Fibroblast of mammary gland (primary cell): ENCODE measurements around the gene SPTB.

ENCODE experiments used
- DNase-seq: peaks from one replicate; pipeline ENCODE4 v3.0.0-alpha.2; 2010; ENCODE audit warnings: low read depth
- H3K4me3 ChIP-seq: 2 replicates; pipeline ENCODE4 v1.5.1; 2011; ENCODE audit warnings: low read depth, mild to moderate bottlenecking, low read length, moderate library complexity; ENCODE audit not compliant: control insufficient read depth
- CTCF ChIP-seq: conservative IDR thresholded peaks from 2 replicates; pipeline ENCODE4 v1.5.1; 2011; ENCODE audit warnings: low read depth, low read length, inconsistent platforms; ENCODE audit not compliant: control insufficient read depth, insufficient read depth

Gene SPTB

GRCh38 chr14:64799555-64799954, 80.2 kb downstream of the SPTB start:
- H3K4me3 ChIP-seq, result no peak overlapping the region
- no peak for TF ChIP-seq CTCF
- DNase-seq, result no peak

GRCh38 chr14:64796369-64796768, 83.3 kb downstream of the SPTB start:
- DNase-seq, result no peak
- TF ChIP-seq CTCF, result no peak
- no peak overlapping the region for H3K4me3 ChIP-seq

DNA sequence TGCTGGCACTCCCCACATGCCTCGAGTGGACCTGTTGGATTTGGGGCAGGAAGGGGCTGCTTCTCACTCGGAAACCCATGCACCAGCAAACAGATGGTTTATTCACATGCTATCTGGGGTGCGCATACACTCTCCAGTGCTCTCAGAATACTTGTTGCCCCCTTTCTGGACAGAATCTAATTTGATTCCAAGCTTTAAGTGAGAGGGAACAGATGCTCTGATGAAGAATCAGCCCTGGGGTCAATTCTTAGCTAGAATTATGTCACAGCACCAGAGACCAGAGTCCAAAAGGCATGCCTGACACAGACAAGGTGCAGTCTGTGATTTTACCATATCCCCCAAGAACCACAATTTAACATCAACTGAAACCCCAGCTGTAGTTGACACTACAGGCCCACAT, 83.8 kb downstream of the SPTB start:
- H3K4me3 ChIP-seq, result no peak overlapping the region
- TF ChIP-seq CTCF, result no peak
- no peak for DNase-seq

DNA sequence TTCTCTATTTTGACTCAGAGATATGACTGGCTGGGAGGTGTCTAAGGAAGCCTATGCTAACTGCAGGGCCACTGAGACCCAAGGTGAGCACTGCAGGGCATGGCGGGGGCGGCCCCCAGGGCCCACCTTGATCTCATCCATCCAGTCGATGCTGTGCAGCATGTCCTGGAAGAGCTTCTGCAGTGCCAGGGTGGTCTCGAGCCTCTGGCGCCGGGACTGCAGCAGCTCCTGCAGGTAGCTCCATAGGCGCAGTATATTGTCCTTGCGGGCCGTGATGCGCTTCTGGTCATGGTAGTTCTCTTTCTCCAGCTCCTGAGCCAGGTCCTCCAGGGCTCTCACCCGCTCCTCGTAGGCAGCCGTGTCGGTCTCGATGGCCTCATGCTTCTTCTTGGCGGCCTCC, 84.5 kb downstream of the SPTB start:
- DNase-seq, result no peak
- no peak overlapping the region for H3K4me3 ChIP-seq
- TF ChIP-seq CTCF, result no peak

DNA sequence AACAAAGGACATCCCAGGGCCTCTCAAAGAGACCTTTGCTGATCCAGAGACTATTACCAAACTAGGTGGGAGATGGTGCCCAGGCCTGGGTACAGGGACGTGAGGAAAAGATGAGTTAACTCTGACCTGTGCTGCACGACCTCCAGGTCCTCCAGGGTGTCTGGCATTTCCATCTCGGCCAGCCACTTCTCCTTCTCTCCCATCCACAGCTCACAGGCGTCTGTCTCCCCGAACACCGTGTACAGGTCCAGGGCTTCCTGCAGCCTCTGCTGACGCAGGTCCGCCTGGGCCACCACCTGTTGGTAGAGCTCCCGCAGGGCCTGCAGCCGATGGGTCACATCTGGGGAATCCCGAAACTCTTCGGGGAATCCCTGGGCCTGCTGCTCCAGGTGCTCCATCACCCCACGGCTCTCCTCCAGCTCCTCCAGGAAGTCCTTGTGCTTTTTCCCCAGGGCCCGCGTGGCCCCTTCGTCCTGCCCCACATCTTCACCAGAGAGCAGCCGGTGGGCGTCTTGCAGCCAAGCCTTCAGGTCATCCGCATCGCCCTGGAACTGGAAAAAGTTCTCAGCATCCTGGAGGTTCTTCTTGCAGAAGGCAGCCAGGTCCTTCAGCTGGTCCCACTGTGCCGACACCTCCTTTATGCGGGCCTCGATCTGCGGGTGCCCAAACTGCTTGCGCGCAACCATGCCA, 86.7 kb downstream of the SPTB start:
- no peak overlapping the region for H3K4me3 ChIP-seq
- TF ChIP-seq CTCF, result no peak
- no peak for DNase-seq

DNA sequence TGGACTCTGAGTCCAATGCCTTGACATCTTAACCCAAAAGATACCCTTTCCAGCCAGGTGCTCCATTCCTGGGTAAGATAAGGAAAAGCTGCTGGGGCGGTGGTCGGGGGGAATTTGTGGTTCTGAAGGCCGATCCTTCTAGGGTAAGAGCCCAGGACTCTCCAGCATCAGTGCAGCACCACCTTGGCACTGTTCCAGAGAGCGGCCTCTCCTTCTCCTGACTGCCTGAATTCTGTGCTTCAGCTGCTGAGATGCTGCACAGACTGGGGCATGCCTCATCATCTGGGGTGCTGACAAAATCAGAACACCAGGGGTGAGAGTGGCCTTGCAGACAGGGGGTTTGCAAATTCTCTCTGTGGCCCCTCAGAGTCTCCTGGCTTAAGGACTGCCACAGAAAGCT, 87.5 kb downstream of the SPTB start:
- no peak for DNase-seq
- no peak for TF ChIP-seq CTCF
- H3K4me3 ChIP-seq, result no peak overlapping the region

GRCh38 chr14:64790478-64790877, 89.2 kb downstream of the SPTB start:
- DNase-seq, result no peak

More at GRCh38 chr14:64790478-64790877, 89.2 kb downstream of the SPTB start:
- H3K4me3 ChIP-seq, result no peak overlapping the region
- no peak for TF ChIP-seq CTCF
